DND-41 (cell line): ENCODE data around the gene POLRMT.
"Not testable (repeated sequence)": the region's sequence is repeated elsewhere in the genome, so short reads cannot be mapped to it uniquely, and the experiment has no call there.

Experiments
- CTCF ChIP-seq: IDR thresholded peaks from 2 replicates; pipeline ENCODE4 v1.5.1; 2012; ENCODE audit warnings: borderline replicate concordance, low read length, moderate library complexity, mild to moderate bottlenecking; ENCODE audit not compliant: poor library complexity, severe bottlenecking; ENCODE audit errors: extremely low read depth
- EZH2 ChIP-seq: IDR thresholded peaks from 3 replicates; pipeline ENCODE4 v1.6.1; 2012; ENCODE audit warnings: borderline replicate concordance, low read depth, mild to moderate bottlenecking, moderate library complexity, low read length, inconsistent platforms; ENCODE audit not compliant: severe bottlenecking

GRCh38 chr19:626566-626965, 6.8 kb downstream of the POLRMT start:
- TF ChIP-seq CTCF, EZH2: not testable (repeated sequence)
